ES-I3 (cell line): Measurements from ENCODE around the gene SPDYE1.
"Not testable (repeated sequence)": the region's sequence is repeated elsewhere in the genome, so short reads cannot be mapped to it uniquely, and the experiment has no call there.

Experiments used
- H3K36me3 ChIP-seq: 2 replicates; pipeline ENCODE4 v1.6.1; 2013; ENCODE audit warnings: mild to moderate bottlenecking, low read length, control low read depth, moderate library complexity; ENCODE audit not compliant: insufficient read depth
- H3K4me1 ChIP-seq: 2 replicates; pipeline ENCODE4 v1.6.1; 2013; ENCODE audit warnings: mild to moderate bottlenecking, control low read depth, low read length; ENCODE audit not compliant: insufficient read depth
- H3K9ac ChIP-seq: 2 replicates; pipeline ENCODE4 v1.6.1; 2013; ENCODE audit warnings: low read depth, mild to moderate bottlenecking, low read length, moderate library complexity
- H3K9me3 ChIP-seq: 2 replicates; pipeline ENCODE4 v1.6.1; 2013; ENCODE audit warnings: mild to moderate bottlenecking, low read length, moderate library complexity; ENCODE audit not compliant: control insufficient read depth, insufficient read depth

SPDYE1 gene

GRCh38 chr7:44029433-44029832, 31.7 kb downstream of the SPDYE1 start:
- not testable (repeated sequence) for H3K36me3 ChIP-seq, H3K9ac ChIP-seq

GRCh38 chr7:44030029-44030428, 32.3 kb downstream of the SPDYE1 start:
- not testable (repeated sequence) for H3K36me3 ChIP-seq, H3K9ac ChIP-seq, H3K4me1 ChIP-seq

More at GRCh38 chr7:44029433-44029832, 31.7 kb downstream of the SPDYE1 start:
- H3K9me3 ChIP-seq, H3K4me1 ChIP-seq: not testable (repeated sequence)

GRCh38 chr7:44031319-44031718, 33.6 kb downstream of the SPDYE1 start:
- not testable (repeated sequence) for H3K9ac ChIP-seq, H3K4me1 ChIP-seq, H3K36me3 ChIP-seq, H3K9me3 ChIP-seq

More at GRCh38 chr7:44030029-44030428, 32.3 kb downstream of the SPDYE1 start:
- not testable (repeated sequence) for H3K9me3 ChIP-seq

DNA sequence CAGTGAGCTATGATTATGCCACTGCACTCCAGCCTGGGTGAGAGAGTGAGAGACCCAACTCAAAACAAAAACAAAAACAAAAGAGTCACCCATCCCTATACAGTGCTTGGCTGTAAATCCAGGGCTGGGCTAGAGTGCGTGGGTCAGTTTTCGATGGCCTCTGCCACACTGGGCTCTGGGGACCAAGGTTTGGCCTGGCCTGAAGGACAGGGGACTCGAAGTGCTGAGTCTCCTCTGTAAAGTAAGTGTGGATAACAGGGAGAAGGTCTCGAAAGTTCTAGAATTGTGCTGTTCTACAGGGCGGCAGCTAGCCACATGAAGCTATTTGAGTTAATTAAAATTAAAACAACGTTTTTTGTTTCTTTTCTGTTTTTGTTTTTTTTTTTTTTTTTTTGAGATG, 34.3 kb downstream of the SPDYE1 start:
- not testable (repeated sequence) for H3K9ac ChIP-seq, H3K36me3 ChIP-seq, H3K9me3 ChIP-seq, H3K4me1 ChIP-seq

DNA sequence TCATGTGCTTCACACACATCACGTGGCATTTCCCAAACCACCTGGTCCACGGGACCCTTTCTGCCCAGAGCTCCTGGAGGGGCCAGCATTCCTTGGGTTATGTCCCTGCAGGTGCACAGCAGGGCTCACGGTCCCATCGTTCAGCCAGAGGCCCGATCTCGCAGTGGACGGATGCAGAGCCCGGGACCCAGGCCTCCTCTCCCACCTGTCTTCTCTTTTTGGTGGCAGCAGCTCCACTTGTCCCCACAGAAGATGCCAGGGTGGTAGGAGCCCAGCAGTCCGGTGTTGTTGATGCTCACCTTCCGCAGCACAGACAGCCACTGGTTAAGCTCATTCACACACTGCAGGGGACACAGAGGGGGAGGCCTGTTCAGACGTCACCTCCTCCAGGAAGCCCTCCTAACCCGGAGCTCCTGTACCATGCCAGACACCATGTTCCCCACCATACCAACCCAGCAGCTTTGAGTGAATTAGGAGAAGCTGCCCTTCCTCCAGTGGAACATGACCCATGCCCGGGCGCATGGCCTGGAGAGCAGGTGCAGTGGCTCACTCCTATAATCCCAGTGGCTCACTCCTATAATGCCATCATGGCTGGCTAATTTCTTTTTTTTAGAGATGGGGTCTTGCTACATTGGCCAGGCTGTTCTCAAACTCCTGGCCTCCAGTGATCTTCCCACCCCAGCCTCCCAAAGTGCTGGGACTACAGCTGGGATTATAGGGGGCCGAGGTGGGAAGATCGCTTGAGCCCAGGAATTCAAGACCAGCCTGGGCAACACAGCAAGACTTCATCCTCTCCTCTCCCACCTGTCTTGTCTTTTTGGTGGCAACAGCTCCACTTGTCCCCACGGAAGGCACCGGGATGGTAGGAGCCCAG, 36.5 kb downstream of the SPDYE1 start:
- not testable (repeated sequence) for H3K4me1 ChIP-seq, H3K36me3 ChIP-seq, H3K9ac ChIP-seq, H3K9me3 ChIP-seq

DNA sequence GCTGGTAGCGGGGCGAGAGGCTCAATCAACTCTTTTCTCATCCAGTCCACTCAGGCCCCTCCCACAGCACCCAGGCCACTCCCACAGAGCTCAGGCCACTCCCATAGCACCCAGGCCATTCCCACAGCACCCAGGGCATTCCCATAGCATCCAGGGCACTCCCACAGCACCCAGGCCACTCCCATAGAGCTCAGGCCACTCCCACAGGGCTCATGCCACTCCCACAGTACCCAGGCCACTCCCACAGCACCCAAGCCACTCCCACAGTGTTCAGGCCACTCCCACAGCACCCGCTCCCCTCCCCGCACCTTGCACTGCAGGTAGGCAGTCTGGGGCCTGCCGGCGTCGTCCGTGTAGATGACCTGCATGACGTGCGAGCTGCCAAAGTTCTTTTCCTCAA, 38.7 kb downstream of the SPDYE1 start:
- not testable (repeated sequence) for H3K9ac ChIP-seq, H3K36me3 ChIP-seq, H3K4me1 ChIP-seq, H3K9me3 ChIP-seq

GRCh38 chr7:44037951-44038350, 40.3 kb downstream of the SPDYE1 start:
- not testable (repeated sequence) for H3K4me1 ChIP-seq, H3K36me3 ChIP-seq, H3K9ac ChIP-seq, H3K9me3 ChIP-seq

DNA sequence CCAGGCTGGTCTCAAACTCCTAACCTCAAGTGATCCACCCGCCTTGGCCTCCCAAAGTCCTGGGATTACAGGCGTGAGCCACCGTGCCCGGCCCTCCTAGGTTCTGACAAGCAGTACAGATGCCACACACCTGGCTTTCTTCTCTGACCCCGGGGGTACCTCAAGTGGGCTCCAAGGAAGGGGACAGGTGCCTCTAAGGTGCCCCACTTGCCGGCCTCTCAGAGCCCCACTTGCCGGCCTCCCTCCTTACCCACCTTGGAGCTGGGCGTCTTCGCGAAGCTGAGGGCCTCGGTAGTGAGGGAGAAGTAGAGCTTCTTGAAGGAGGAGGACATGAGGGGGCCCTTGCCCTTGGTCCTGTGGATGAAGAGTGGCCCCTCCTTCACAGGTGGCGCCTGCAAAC, 40.9 kb downstream of the SPDYE1 start:
- H3K9ac ChIP-seq, H3K4me1 ChIP-seq, H3K36me3 ChIP-seq, H3K9me3 ChIP-seq: not testable (repeated sequence)

GRCh38 chr7:44038961-44039558, 41.4 kb downstream of the SPDYE1 start:
- H3K4me1 ChIP-seq, H3K36me3 ChIP-seq, H3K9me3 ChIP-seq, H3K9ac ChIP-seq: not testable (repeated sequence)

- H3K36me3 ChIP-seq, H3K4me1 ChIP-seq, H3K9me3 ChIP-seq: not testable (repeated sequence)
- peak overlapping the region; percentile 24; the same call in 1 of the 2 replicates for H3K9ac ChIP-seq
Measured at GRCh38 chr7:44039800-44040492, 42.2 kb downstream of the SPDYE1 start.

DNA sequence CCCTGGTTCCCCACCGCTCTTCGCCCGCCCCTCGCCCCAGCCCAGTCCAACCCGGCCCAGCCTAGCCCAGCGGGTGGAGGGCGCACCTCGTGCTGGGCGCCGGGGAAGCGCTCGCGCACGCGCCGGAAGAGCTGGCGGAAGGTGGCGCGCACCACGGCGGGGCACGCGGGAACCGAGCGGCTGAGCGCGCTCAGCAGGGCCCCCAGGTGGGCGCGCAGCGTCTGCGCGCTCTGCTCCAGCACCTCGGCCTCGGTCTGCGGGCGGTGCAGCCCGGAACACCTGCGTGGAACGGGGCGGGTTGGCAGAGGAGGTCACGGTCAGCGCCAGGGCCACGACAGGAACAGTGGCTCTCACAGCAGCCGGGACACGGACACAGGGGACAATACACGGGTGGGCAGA, 42.8 kb downstream of the SPDYE1 start:
- H3K36me3 ChIP-seq, H3K9me3 ChIP-seq, H3K4me1 ChIP-seq: not testable (repeated sequence)
- H3K9ac ChIP-seq, result peak overlapping the region; percentile 24; the same call in 1 of the 2 replicates

DNA sequence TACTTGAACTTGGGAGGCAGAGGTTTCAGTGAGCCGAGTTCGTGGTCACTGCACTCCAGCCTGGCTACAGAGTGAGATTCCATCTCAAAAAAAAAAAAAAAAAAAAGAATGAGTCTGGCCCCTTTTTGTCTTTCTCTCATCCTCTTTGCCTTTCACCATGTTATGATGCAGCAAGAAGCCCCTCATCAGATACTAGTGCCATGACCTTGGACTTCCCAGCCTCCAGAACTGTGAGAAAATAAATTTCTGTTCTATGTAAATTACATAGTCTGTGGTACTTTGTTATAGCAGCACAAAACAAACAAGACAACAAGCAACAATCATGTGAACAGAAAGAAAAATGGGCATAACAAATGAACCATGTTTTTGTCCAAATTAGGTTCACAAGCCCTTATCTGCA, 44.5 kb downstream of the SPDYE1 start:
- Histone ChIP-seq H3K9me3 (no peaks in the 10 kb centered on the region), H3K9ac (no peak overlapping the region), H3K36me3 (no peaks in the 10 kb centered on the region), H3K4me1 (no peaks in the 10 kb centered on the region)

DNA sequence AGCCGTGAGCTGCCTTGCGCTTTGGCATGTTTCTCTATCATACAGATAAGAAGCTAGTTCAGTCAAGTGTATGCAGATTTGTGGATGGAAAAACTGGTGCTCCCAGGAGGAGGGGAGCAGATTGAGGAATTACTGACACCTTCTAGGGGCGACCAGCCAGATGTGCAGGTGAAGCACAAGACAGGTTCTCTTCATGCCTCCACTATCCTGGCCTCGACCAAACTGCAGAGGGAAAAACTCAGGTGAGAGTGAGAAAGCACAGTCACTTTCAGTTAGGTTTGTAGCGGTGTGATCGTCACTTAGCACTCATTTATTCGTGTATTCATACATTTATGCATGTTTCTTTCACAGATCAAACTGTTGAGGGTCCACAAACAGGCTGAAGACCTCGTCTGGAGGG, 46.2 kb downstream of the SPDYE1 start:
- H3K9ac ChIP-seq, result peak overlapping the region; percentile 92
- H3K9me3 ChIP-seq, result no peaks in the 10 kb centered on the region
- no peaks in the 10 kb centered on the region for H3K36me3 ChIP-seq
- no peaks in the 10 kb centered on the region for H3K4me1 ChIP-seq

GRCh38 chr7:44044315-44045225, 46.9 kb downstream of the SPDYE1 start, which contains the start of gene DBNL:
Gene DBNL, plus strand, starts transcription at chr7:44044702. Its CDS starts 36 bp downstream, at chr7:44044738.
- Histone ChIP-seq H3K9ac (peak within 1 kb of the TSS; percentile 92), H3K36me3 (no peaks in the 10 kb centered on the region), H3K9me3 (no peaks in the 10 kb centered on the region), H3K4me1 (no peaks in the 10 kb centered on the region)
